Measurements from ENCODE around the gene ATP5ME.
A peak's percentile ranks its signal among the peaks of the same experiment; 100 is the strongest.
"Not testable (repeated sequence)": the region's sequence is repeated elsewhere in the genome, so short reads cannot be mapped to it uniquely, and the experiment has no call there.

Gene ATP5ME

DNA sequence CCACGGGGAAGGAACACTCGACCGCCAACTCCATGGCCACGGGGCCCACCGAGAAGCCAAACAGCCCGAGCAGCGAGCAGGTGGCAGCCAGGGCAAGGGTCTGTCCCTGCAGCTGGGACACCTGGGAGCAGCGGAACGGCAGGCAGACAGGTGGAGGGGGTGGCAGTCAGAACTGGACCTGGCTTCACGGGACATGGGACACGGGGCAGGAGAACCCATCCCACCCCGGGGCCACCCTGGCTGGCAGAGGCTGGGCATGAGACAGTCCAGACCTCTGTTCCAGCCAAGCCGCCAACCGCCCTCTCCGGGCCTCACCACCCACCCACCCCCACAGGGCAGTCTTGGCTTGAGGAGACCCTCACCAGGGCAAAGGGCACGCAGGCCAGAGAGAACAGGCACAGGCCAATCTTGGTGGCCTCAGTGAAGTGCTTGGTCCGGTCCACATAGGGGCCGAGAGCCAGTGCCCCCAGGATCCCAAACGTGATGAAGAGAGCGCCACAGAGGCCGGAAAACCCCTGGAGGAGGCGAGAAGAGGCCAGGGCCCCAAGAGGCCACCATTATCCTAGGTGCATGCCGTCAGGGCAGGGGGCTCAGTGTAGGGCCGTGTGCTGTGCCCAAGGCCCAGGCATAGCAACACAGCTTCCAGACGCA is 9.3 kb upstream of the ATP5ME start:
- no peak for DNase-seq

- DNase-seq = no peak
Observed at GRCh38 chr4:682490-683172, 8.6 kb upstream of the ATP5ME start.

DNA sequence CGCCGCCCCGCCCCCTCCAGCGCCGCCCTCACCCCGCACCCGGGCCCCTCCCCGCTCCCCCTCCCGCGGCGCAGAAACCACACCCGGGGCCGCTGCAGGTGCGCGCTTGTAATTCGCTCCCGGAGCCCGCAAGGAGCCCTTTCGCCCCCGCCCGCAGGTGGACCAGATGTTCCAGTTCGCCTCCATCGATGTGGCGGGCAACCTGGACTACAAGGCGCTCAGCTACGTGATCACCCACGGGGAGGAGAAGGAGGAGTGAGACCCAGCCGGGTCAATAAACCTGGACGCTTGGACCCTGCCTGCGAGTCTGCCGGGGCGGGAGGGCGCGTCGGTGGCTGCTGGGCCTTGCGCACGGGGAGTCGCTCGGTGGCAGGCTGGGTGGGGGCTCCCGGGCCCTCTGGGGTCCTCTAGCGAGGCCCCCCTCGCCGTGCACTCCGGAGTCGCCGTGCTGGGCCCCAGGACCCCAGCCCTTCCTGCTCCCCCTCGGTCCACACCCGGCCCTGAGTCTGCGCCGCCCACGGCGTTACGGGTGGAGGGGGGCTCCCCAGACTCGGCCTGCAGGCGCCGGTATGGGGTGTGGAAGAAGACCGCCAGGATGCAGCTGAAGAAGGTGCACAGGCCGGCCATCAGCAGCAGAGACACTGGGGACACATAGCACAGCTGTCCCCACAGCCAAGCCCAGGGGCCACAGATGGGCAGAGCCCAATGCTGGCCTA is 7.8 kb upstream of the ATP5ME start:
- peak; percentile 21 to 45 for DNase-seq

DNA sequence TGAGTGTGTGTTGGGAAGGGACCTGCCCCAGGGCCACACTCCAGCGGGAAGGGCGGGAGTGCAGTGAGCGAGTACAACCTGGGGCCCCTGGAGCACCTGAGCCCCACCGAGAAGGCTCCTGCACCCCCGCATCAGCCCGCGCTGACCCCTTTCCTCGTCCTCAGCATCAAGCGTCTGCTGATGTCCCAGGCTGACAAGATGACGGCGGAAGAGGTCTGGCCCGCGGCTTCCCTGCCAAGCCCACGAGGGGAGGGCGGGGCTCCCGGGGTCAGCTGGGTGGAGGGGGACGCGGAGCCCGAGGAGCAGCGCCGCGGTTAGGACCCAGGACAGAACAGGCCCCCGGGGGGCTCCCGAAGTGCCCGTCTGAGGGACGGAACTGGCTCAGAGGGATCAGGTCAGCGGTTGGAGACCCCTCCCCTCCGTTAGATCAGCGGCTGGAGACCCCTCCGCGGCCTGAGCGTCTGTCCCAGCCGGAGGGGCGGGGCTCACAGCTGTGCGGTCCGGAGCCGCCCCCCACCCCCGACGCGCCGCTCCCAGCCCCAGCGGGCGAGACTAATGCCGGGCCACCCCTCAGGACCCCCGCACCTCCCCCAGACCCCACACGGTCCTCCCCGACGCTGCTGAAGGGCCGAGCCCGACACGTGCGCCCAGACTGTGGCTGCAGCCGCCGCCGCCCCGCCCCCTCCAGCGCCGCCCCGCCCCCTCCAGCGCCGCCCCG is 7.0 kb upstream of the ATP5ME start:
- peak in 1 of 2 experiments; percentile 21 for DNase-seq

DNA sequence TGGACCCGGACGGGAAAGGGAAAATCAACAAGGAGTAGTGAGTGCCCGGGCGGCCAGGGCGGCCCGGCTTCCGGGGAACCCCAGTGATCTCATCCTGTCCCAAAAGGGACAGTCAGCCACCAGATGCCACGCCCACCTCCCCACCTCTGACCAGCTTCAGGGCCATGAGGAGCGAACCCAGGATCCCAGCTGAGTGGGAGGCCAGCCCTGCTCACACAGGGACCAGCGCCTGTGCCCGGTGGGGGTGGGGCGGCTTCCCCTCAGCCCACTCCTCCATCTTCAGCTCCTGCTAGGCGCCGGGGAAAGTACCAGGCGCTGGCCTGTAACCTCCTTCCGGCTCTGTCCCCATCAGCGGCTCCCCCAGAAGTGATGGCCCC is 6.5 kb upstream of the ATP5ME start:
- no peak for DNase-seq

- DNase-seq = no peak
Observed at GRCh38 chr4:680091-680490, 6.0 kb upstream of the ATP5ME start.

DNA sequence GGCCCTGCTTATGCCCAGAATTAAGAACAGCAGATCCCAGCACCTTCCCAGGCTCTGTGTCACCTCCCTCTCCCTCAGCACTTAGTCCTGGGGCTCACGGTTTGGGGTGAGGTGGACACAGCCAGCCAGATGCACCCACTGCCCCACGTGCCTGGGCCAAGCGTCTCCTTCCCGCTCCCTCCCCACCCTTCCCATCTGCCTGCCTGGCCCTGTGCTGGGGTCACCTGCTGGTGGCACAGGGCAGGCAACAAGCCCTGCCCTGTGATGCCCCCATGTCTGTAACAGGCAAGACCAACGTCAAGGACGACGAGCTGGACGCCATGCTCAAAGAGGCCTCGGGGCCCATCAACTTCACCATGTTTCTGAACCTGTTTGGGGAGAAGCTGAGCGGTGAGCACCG is 5.6 kb upstream of the ATP5ME start:
- no peak for DNase-seq

- DNase-seq = no peak
Observed at GRCh38 chr4:679104-679481, 5.0 kb upstream of the ATP5ME start.

DNA sequence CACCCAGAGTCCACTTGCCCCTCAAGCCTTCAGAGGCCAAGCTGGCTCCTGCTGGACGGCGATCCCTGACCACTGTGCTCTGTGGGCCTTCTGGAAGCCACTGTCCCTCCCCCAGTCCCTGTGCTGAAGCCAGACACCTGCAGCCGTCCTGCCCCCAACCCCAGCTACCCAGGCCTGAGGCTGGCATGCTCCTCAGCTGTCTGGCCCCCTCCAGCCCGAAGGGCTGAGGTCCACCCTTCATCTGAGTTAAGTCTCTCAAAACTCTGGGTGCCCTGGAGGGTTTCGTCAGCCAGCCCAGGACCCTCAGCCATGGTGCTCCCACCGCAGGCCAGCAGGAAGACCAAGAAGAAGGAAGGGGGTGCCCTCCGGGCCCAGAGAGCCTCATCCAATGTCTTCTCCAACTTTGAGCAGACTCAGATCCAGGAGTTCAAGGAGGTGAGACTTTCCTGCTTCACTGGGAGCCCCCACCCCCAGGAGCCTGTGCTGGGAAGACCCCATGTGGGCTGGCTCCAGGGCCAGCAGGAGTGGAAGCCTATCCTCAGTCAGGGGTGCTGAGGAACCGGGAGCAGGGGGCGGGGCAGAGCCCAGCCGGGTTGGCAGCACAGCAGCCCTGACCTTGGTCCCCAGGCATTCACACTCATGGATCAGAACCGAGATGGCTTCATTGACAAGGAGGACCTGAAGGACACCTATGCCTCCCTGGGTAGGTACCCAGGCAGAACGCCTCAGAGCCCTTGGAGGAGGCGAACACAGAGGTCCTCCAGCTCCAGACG is 4.4 kb upstream of the ATP5ME start:
- DNase-seq = no peak

GRCh38 chr4:677431-678293 is 3.6 kb upstream of the ATP5ME start:
- no peak for DNase-seq

GRCh38 chr4:676871-677235 is 2.8 kb upstream of the ATP5ME start:
- DNase-seq = no peak

- DNase-seq = no peak
Observed at GRCh38 chr4:675980-676870, 2.1 kb upstream of the ATP5ME start.

- DNase-seq = no peak
Observed at GRCh38 chr4:675036-675882, 1.2 kb upstream of the ATP5ME start.

DNA sequence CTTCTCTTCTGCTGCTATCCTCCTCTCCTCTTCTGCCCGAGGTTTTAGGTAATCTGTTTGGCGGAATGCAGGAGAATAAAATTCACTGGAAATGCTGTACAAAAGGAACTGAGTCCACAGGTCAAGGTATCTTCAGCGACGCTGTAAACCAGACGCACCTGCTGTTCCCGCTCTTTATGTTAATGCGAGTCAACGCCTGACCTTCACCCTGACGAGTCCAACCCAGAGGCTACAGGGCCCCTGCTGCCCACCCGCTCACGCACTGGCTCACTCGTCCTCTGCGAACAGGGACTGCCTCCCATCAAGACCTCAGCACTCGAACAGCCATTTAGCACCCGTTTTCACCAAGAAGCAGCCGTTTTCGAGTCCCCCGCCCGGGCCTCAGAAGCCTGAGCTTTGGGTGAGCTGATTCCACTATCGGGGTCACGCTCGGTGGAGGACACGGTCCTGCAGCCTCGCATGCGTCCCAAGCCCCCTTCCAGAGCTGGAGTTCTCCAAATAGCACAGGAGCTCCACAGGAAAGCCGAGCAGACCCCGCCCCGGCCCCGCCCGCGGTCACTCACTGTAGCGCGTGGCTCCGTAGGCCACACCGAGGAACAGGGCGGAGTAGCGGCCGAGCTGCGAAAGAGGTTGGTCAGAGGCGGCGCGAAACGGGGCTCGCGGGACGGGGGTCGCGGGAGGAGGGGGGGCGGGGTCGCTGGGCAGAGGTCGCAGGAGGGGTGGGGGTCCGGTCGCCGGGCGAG is 556 bp downstream of the ATP5ME start:
- no peak for DNase-seq

- no peak for DNase-seq
Observed at GRCh38 chr4:671769-672168, 2.3 kb downstream of the ATP5ME start.

- not testable (repeated sequence) for DNase-seq
Observed at GRCh38 chr4:669806-670559, 4.1 kb downstream of the ATP5ME start.

- not testable (repeated sequence) for DNase-seq
Observed at GRCh38 chr4:668219-668618, 5.9 kb downstream of the ATP5ME start.

DNA sequence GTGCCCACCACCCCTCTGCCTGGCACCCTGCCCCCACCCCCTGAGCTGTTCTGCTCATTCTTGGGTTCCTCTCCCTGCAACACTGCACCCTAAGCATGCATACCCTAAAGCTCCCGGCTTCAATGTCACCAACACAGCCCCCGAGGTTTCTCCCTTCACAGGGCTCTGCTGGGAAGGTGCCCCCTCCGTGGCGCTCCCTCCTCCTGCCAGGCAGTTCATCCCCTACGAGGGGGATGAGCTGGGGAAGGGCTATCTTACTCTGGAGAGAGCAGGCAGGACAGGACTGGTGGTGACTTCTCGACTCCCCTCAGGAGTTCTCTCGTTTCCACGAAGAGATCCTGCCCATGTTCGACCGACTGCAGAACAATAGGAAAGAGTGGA is 6.5 kb downstream of the ATP5ME start:
- no peak for DNase-seq

Measured in SHP77 (cell line).